ENCODE measurements around the gene RWDD1.
A peak's percentile ranks its signal among the peaks of the same experiment; 100 is the strongest.
"Not testable (repeated sequence)": the region's sequence is repeated elsewhere in the genome, so short reads cannot be mapped to it uniquely, and the experiment has no call there.

Gene RWDD1

GRCh38 chr6:116561377-116562018 lies 9.8 kb upstream of the RWDD1 start:
- peak; percentile 68 for DNase-seq

- DNase-seq: no peak
Measured at GRCh38 chr6:116562019-116562403, 9.3 kb upstream of the RWDD1 start.

- DNase-seq: no peak
Measured at GRCh38 chr6:116562614-116563013, 8.7 kb upstream of the RWDD1 start.

GRCh38 chr6:116563830-116564229 lies 7.5 kb upstream of the RWDD1 start:
- no peak for DNase-seq

- no peak for DNase-seq
Measured at GRCh38 chr6:116564311-116564710, 7.0 kb upstream of the RWDD1 start.

- DNase-seq: peak; percentile 4
Measured at GRCh38 chr6:116564921-116565872, 6.1 kb upstream of the RWDD1 start.

- DNase-seq: no peak
Measured at GRCh38 chr6:116568111-116568510, 3.2 kb upstream of the RWDD1 start.

GRCh38 chr6:116568821-116569755 lies 2.2 kb upstream of the RWDD1 start:
- no peak for DNase-seq

GRCh38 chr6:116571683-116572000 lies 338 bp downstream of the RWDD1 start:
- no peak for DNase-seq

GRCh38 chr6:116572162-116572561 lies 858 bp downstream of the RWDD1 start:
- DNase-seq: peak; percentile 6

GRCh38 chr6:116575227-116575626 lies 3.9 kb downstream of the RWDD1 start:
- DNase-seq: no peak

GRCh38 chr6:116577486-116577885 lies 6.2 kb downstream of the RWDD1 start:
- DNase-seq: no peak

- no peak for DNase-seq
Measured at GRCh38 chr6:116578335-116578734, 7.0 kb downstream of the RWDD1 start.

- DNase-seq: no peak
Measured at GRCh38 chr6:116579143-116579542, 7.8 kb downstream of the RWDD1 start.

- no peak for DNase-seq
Measured at GRCh38 chr6:116580198-116580597, 8.9 kb downstream of the RWDD1 start.

GRCh38 chr6:116586276-116586675 lies 15.0 kb downstream of the RWDD1 start:
- DNase-seq: no peak

GRCh38 chr6:116586738-116587137 lies 15.4 kb downstream of the RWDD1 start:
- no peak for DNase-seq

GRCh38 chr6:116595247-116595646 lies 23.9 kb downstream of the RWDD1 start:
- no peak for DNase-seq

GRCh38 chr6:116596815-116597214 lies 25.5 kb downstream of the RWDD1 start:
- DNase-seq: no peak

- not testable (repeated sequence) for DNase-seq
Measured at GRCh38 chr6:116603916-116604315, 32.6 kb downstream of the RWDD1 start.

- DNase-seq: not testable (repeated sequence)
Measured at GRCh38 chr6:116604868-116605267, 33.6 kb downstream of the RWDD1 start.

- DNase-seq: no peak
Measured at GRCh38 chr6:116605935-116606334, 34.6 kb downstream of the RWDD1 start.

GRCh38 chr6:116611056-116611455 lies 39.8 kb downstream of the RWDD1 start:
- DNase-seq: no peak
